Thyroid gland (tissue), 4 donors: ENCODE data around the gene LDB3. TPM values are rescaled to one million over a fixed set of nuclear protein-coding genes. Genes with fewer than 3 reads are reported as not detected.

ENCODE experiments used
- DNase-seq, 2 donors: peaks; one replicate each; pipeline ENCODE4 v3.0.0-alpha.2; 2019
- H3K27ac ChIP-seq, 3 donors: fragments of 200-600 bp; sonication (generic); 1 replicate in 2 of 3; 2 replicates in 1 of 3; pipeline ENCODE4 v1.5.1; 2016 to 2019; ENCODE audit warnings: mild to moderate bottlenecking in 1 of 3, moderate library complexity in 1 of 3
- H3K27me3 ChIP-seq: fragments of 200-600 bp; sonication (generic); one replicate; pipeline ENCODE4 v1.5.1; 2019
- H3K36me3 ChIP-seq, 2 donors: fragments of 200-600 bp; sonication (generic); one replicate each; pipeline ENCODE4 v1.5.1; 2016 to 2019
- H3K4me1 ChIP-seq, 2 donors: fragments of 200-600 bp; sonication (generic); one replicate each; pipeline ENCODE4 v1.5.1; 2017 to 2019
- H3K4me3 ChIP-seq, 3 donors: fragments of 200-600 bp; sonication (generic); replicated peaks in 1 of 3; 1 replicate in 2 of 3; 2 replicates in 1 of 3; pipeline ENCODE4 v1.5.1; 2016; ENCODE audit warnings: mild to moderate bottlenecking in 1 of 3
- H3K9me3 ChIP-seq: fragments of 200-600 bp; sonication (generic); one replicate; pipeline ENCODE4 v1.5.1; 2017
- CTCF ChIP-seq, 6 experiments: fragments of 200-600 bp in 3 of 6; fragments of 450-650 bp in 3 of 6; sonication (generic) in 3 of 6; IDR thresholded peaks; one replicate each; pipeline ENCODE4 v1.5.1; 2016 to 2019; ENCODE audit warnings: antibody characterized with exemption in 6 of 6, mild to moderate bottlenecking in 2 of 6, inconsistent platforms in 1 of 6, moderate library complexity in 1 of 6
- POLR2A ChIP-seq, 2 donors: fragments of 450-650 bp; IDR thresholded peaks; one replicate each; pipeline ENCODE4 v1.6.1; 2017; ENCODE audit warnings: antibody characterized with exemption in 2 of 2, mild to moderate bottlenecking in 2 of 2, moderate library complexity in 1 of 2
- WGBS, 2 donors: methylation state at CpG; one replicate each; pipeline ENCODE4 v1.1.5; 2017; 5-methylcytosine and 5-hydroxymethylcytosine counted together
- intact Hi-C: fragments of 100-400 bp; cut with DNase I; formaldehyde crosslinking; loops from one replicate; pipeline ENCODE4 v1.15.1; 2023
- total RNA-seq, 4 donors: library from RNA; depleted of rRNA; stranded (reverse); fragments of >200 nt; gene quantifications; one replicate each; pipeline ENCODE4 v1.2.3, GENCODE V29; 2016

The LDB3 gene
- total RNA-seq, 4 donors from 2014 or later = 1.5 to 5.5 (median 1.9) TPM

GRCh38 chr10:86753638-86754434, 85.5 kb downstream of the LDB3 start:
- no peaks in the 10 kb centered on the region for H3K36me3 ChIP-seq
- intact Hi-C loops = no loop called here
- H3K9me3 ChIP-seq = no peaks in the 10 kb centered on the region
- H3K4me1 ChIP-seq = peaks cover 10 to 21% of the 10 kb centered on the region in 2 donors
- WGBS, 2 donors = 56 to 63% methylated on average over 12 of the region's 12 CpGs
- H3K27ac ChIP-seq = peak overlapping the region; percentile 58 to 99 (median 99)
- no peak for TF ChIP-seq CTCF (IDR thresholded peaks at IDR 0.05)
- TF ChIP-seq POLR2A (IDR thresholded peaks at IDR 0.05) = peak in 1 of 2 donors; percentile 57
- DNase-seq = peak; percentile 91
- H3K4me3 ChIP-seq = no peak overlapping the region
- no peaks in the 10 kb centered on the region for H3K27me3 ChIP-seq

GRCh38 chr10:86755454-86755739, 87.1 kb downstream of the LDB3 start:
- Histone ChIP-seq H3K4me3 (peak overlapping the region; percentile 67 to 77 (median 71)), H3K27me3 (no peaks in the 10 kb centered on the region), H3K4me1 (peaks cover 15 to 21% of the 10 kb centered on the region in 2 donors), H3K36me3 (no peaks in the 10 kb centered on the region), H3K27ac (peak overlapping the region; percentile 97 to 99 (median 99)), H3K9me3 (no peaks in the 10 kb centered on the region)
- WGBS, 2 donors = 2 to 6% methylated on average over 9 of the region's 9 CpGs
- no peak for DNase-seq
- TF ChIP-seq POLR2A (IDR thresholded peaks at IDR 0.05) = no peak
- TF ChIP-seq CTCF (IDR thresholded peaks at IDR 0.05) = no peak
- intact Hi-C loops = no loop called here

GRCh38 chr10:86755740-86756510, 87.6 kb downstream of the LDB3 start:
- Histone ChIP-seq H3K4me3 (peak overlapping the region; percentile 67 to 77 (median 71)), H3K27ac (peak overlapping the region; percentile 97 to 99 (median 99)), H3K36me3 (no peaks in the 10 kb centered on the region), H3K4me1 (peaks cover 15 to 22% of the 10 kb centered on the region in 2 donors), H3K27me3 (no peaks in the 10 kb centered on the region), H3K9me3 (no peaks in the 10 kb centered on the region)
- DNase-seq = peak; percentile 83 to 84
- intact Hi-C loops = no loop called here
- 0 to 1% methylated on average over 4 to 49 of the region's 89 CpGs for WGBS, 2 donors
- TF ChIP-seq CTCF (IDR thresholded peaks at IDR 0.05) (peak in 1 of 6 experiments; percentile 5), POLR2A (IDR thresholded peaks at IDR 0.05) (peak; percentile 80 to 94)

GRCh38 chr10:86756511-86757112, 88.3 kb downstream of the LDB3 start, which contains the start of gene BMPR1A:
BMPR1A (plus strand) TSS chr10:86756619; CDS start chr10:86876019, 119,400 bp downstream.
- Histone ChIP-seq H3K27ac (peak within 1 kb of the TSS; percentile 97 to 99 (median 99)), H3K27me3 (no peaks in the 10 kb centered on the region), H3K36me3 (no peaks in the 10 kb centered on the region), H3K4me1 (peaks cover 15 to 29% of the 10 kb centered on the region in 2 donors), H3K9me3 (no peaks in the 10 kb centered on the region), H3K4me3 (peak within 1 kb of the TSS; percentile 70 to 77 (median 71))
- DNase-seq = peak; percentile 88 to 93
- no peak for TF ChIP-seq CTCF (IDR thresholded peaks at IDR 0.05)
- TF ChIP-seq POLR2A (IDR thresholded peaks at IDR 0.05) = peak; percentile 32 to 80
- WGBS, 2 donors = 0% methylated on average over 3 of the region's 85 CpGs; no CpG with 5 or more reads in 1 of the 2 donors
- intact Hi-C loops = no loop called here
